Transverse colon (tissue), 4 donors: ENCODE data around the gene SPEF2. TPM values are rescaled to one million over a fixed set of nuclear protein-coding genes. Genes with fewer than 3 reads are reported as not detected.

Experiments
- DNase-seq: peaks from one replicate; pipeline ENCODE4 v3.0.0-alpha.2; 2019
- H3K27ac ChIP-seq, 4 donors: fragments of 200-600 bp; sonication (generic); 2 replicates each; pipeline ENCODE4 v1.5.1; 2016 to 2018; ENCODE audit warnings: inconsistent platforms in 4 of 4
- H3K27me3 ChIP-seq: fragments of 200-600 bp; sonication (generic); 2 replicates; pipeline ENCODE4 v1.5.1; 2017; ENCODE audit warnings: inconsistent platforms
- H3K36me3 ChIP-seq, 4 donors: fragments of 200-600 bp; sonication (generic); 2 replicates each; pipeline ENCODE4 v1.5.1; 2017 to 2019; ENCODE audit warnings: inconsistent platforms in 4 of 4
- H3K4me1 ChIP-seq, 4 donors: fragments of 200-600 bp; sonication (generic); 2 replicates each; pipeline ENCODE4 v1.5.1; 2017 to 2020; ENCODE audit warnings: inconsistent platforms in 4 of 4
- H3K4me3 ChIP-seq, 4 donors: fragments of 200-600 bp; sonication (generic); 1 replicate in 1 of 4; 2 replicates in 3 of 4; pipeline versions ENCODE4 v1.5.1 to v1.6.1; 2017 to 2019; ENCODE audit warnings: inconsistent platforms in 4 of 4
- H3K9me3 ChIP-seq, 2 donors: fragments of 200-600 bp; sonication (generic); 2 replicates each; pipeline ENCODE4 v1.5.1; 2017 to 2019; ENCODE audit warnings: inconsistent platforms in 2 of 2
- EP300 ChIP-seq: sonication (generic); formaldehyde crosslinking; IDR thresholded peaks from one replicate; pipeline ENCODE4 v1.6.1; 2017; ENCODE audit warnings: antibody characterized with exemption, low read depth
- POLR2A ChIP-seq: fragments of 450-650 bp; IDR thresholded peaks from one replicate; pipeline ENCODE4 v1.6.1; 2016; ENCODE audit warnings: antibody characterized with exemption, mild to moderate bottlenecking, moderate library complexity
- POLR2AphosphoS5 ChIP-seq, 3 donors: sonication (generic); formaldehyde crosslinking; IDR thresholded peaks; one replicate each; pipeline ENCODE4 v1.6.1; 2016; ENCODE audit warnings: antibody characterized with exemption in 3 of 3
- WGBS, 2 donors: methylation state at CpG; one replicate each; pipeline ENCODE4 v1.1.5; 2018; ENCODE audit warnings: low coverage in 1 of 2; 5-methylcytosine and 5-hydroxymethylcytosine counted together
- in situ Hi-C, 4 donors: fragments of 200-750 bp; cut with MboI; loops; one replicate each; pipeline versions ENCODE4 v1.15.0 to v1.15.1; 2017; ENCODE audit warnings: low sequenced_read_pairs in 3 of 4, low pct_ligation_motif_present in 1 of 4, low pct_unique_long_range_greater_than_20kb in 1 of 4
- intact Hi-C: fragments of 100-400 bp; cut with DNase I; formaldehyde crosslinking; loops from one replicate; pipeline ENCODE4 v1.15.1; 2023; ENCODE audit warnings: low total_unique reads
- total RNA-seq, 4 donors: library from RNA; depleted of rRNA; stranded (reverse); fragments of >200 nt; gene quantifications; one replicate each; pipeline ENCODE4 v1.1.0, GENCODE V29; 2016
- TF ChIP-seq, protein P1 (sequence below), 5 experiments: fragments of 200-600 bp in 3 of 5; fragments of 450-650 bp in 2 of 5; sonication (generic) in 3 of 5; IDR thresholded peaks; 1 replicate in 2 of 5; 2 replicates in 3 of 5; pipeline ENCODE4 v1.5.1; 2016 to 2017; ENCODE audit warnings: antibody characterized with exemption in 5 of 5, inconsistent platforms in 3 of 5, mild to moderate bottlenecking in 2 of 5, moderate library complexity in 1 of 5

SPEF2 gene
- total RNA-seq, 4 donors from 2014 or later = 2.4 to 9.4 (median 5.1) TPM; not detected in 1

DNA sequence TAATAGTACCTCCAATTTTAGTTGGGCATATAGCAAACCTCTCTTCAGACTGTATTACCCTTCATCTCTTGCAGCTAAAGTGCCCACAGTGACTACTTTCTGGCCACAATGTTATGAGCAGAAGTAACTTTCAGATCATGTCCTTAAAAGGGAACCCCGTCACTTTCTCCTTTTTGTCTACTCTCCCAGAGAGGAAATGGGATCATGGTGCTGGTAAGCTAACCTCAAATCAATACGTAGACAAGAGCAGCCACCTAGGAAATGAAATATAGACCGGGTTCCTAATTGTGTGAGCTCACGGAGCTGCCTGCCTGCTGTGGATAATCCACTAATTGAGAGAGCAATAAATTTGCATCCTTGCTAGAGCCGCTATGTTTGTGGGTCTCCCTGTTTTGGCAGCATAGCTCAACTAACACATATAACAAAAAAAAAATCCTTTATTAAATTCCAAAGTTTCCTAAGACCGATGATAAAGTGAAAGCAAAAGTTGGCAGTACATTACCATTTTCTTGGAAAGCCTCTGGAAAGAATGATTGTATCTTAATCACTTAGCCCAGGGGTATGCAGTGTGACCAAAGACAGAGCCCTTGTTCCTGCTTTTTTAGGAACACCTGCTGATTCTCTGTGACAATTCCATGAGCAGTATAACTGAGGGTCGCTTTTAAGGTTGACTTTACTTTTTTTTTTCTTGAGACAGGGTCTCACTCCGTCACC is 233.5 kb downstream of the SPEF2 start:
- WGBS, 2 donors = 39 to 48% methylated on average over 7 to 8 of the region's 8 CpGs
- no peak for DNase-seq
- Histone ChIP-seq H3K9me3 (no peaks in the 10 kb centered on the region), H3K36me3 (no peaks in the 10 kb centered on the region), H3K4me1 (peaks cover 0 to 10% (median 1%) of the 10 kb centered on the region in 4 donors), H3K27me3 (no peaks in the 10 kb centered on the region), H3K4me3 (no peak overlapping the region), H3K27ac (no peak overlapping the region)
- intact Hi-C loops (no loop called here), in situ Hi-C loops (no loop called here)
- TF ChIP-seq, protein P1, sequence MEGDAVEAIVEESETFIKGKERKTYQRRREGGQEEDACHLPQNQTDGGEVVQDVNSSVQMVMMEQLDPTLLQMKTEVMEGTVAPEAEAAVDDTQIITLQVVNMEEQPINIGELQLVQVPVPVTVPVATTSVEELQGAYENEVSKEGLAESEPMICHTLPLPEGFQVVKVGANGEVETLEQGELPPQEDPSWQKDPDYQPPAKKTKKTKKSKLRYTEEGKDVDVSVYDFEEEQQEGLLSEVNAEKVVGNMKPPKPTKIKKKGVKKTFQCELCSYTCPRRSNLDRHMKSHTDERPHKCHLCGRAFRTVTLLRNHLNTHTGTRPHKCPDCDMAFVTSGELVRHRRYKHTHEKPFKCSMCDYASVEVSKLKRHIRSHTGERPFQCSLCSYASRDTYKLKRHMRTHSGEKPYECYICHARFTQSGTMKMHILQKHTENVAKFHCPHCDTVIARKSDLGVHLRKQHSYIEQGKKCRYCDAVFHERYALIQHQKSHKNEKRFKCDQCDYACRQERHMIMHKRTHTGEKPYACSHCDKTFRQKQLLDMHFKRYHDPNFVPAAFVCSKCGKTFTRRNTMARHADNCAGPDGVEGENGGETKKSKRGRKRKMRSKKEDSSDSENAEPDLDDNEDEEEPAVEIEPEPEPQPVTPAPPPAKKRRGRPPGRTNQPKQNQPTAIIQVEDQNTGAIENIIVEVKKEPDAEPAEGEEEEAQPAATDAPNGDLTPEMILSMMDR (IDR thresholded peaks at IDR 0.05) = no peak
- no peak for TF ChIP-seq POLR2AphosphoS5 (IDR thresholded peaks at IDR 0.05)
- no peak for TF ChIP-seq EP300
- TF ChIP-seq POLR2A = no peak

DNA sequence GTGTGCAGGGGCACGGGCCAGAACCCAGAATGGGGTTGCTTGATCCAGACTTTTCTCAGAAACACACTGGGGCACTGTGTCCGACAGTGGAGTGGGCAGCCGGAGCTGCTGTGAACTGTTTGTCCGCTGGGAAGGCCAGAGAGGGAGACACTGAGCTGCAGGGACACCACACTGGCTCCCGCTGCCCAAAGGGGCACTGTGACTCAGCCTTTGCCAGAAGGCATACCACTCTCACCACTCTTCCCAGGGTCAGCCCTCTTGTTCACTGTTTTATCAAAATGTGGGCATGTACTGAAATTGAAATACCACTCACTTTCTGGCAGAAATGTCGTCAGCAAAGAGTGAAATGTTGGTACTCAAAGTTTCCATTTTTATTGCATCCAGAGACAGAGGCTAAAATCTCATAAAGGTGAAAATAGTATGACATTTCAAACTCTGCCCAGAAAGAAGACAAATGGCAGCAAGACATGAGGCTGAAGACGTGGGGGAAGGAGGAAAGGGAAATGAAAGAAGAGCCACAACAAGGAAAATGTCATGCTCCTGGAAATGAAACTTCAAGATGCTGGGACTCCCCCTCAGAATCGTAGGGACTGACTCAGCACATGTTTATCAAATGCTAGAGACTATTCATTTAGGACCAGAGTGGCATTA is 234.5 kb downstream of the SPEF2 start:
- no peak for DNase-seq
- TF ChIP-seq POLR2A = no peak
- TF ChIP-seq, protein P1 (IDR thresholded peaks at IDR 0.05) = no peak
- TF ChIP-seq POLR2AphosphoS5 (IDR thresholded peaks at IDR 0.05) = no peak
- TF ChIP-seq EP300 = no peak

DNA sequence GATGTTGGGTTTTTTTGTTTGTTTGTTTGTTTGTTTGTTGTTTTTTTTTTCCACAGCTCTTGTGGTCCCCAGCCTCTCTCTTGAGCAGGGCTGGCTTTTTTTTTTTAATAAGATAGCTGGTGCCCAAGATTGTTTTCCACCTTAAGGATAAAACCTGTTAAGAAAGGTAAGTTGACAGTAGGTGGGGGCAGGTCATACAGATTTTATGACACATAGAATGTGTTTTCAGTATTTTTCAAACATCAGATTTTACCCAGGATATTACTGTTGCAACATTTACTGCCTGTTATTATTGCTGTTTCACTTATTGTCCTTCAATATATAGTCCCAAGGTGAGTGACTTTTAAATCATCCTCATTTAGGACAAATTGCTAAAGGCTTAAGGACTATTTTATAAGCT is 235.1 kb downstream of the SPEF2 start:
- in situ Hi-C loops (no loop called here), intact Hi-C loops (no loop called here)
- Histone ChIP-seq H3K27ac (peak overlapping the region in 2 of 4 donors; percentile 3 to 6), H3K9me3 (no peaks in the 10 kb centered on the region), H3K27me3 (no peaks in the 10 kb centered on the region), H3K4me3 (no peak overlapping the region), H3K36me3 (no peaks in the 10 kb centered on the region), H3K4me1 (peaks cover 0 to 10% (median 1%) of the 10 kb centered on the region in 4 donors)
- DNase-seq = no peak
- no peak for TF ChIP-seq POLR2AphosphoS5 (IDR thresholded peaks at IDR 0.05)
- TF ChIP-seq, protein P1 (IDR thresholded peaks at IDR 0.05) = no peak
- TF ChIP-seq POLR2A = no peak
- TF ChIP-seq EP300 = no peak

More for the DNA sequence above, 234.5 kb downstream of the SPEF2 start:
- intact Hi-C loops = no loop called here
- Histone ChIP-seq H3K4me3 (no peak overlapping the region), H3K27ac (peak overlapping the region in 2 of 4 donors; percentile 3 to 9), H3K4me1 (peaks cover 0 to 10% (median 1%) of the 10 kb centered on the region in 4 donors), H3K9me3 (no peaks in the 10 kb centered on the region), H3K36me3 (no peaks in the 10 kb centered on the region), H3K27me3 (no peaks in the 10 kb centered on the region)
- in situ Hi-C loops = no loop called here
- 66 to 68% methylated on average over 5 to 8 of the region's 8 CpGs for WGBS, 2 donors

DNA sequence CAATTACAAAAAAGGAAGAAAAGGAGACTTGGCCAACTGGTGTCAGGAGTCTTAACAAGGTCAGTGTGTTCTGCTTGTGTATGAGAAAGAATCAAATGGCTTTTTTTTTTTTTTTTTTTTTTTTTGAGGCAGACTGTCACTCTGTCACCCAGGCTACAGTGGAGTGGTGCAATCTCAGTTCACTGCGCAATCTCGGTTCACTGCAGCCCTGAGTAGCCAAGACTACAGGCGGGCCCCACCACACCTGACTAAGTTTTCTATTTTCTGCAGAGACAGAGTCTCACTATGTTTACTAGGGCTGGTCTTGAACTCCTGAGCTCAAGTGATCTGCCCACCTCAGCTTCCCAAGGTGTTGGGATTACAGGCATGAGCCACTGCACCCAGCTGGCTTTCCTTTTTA is 236.0 kb downstream of the SPEF2 start:
- Histone ChIP-seq H3K9me3 (no peaks in the 10 kb centered on the region), H3K36me3 (no peaks in the 10 kb centered on the region), H3K27me3 (no peaks in the 10 kb centered on the region), H3K4me1 (peaks cover 0 to 10% (median 1%) of the 10 kb centered on the region in 4 donors), H3K4me3 (no peak overlapping the region), H3K27ac (peak overlapping the region; percentile 19 to 65 (median 39))
- in situ Hi-C loops (no loop called here), intact Hi-C loops (no loop called here)
- TF ChIP-seq POLR2AphosphoS5 (IDR thresholded peaks at IDR 0.05) = peak in 1 of 3 donors; percentile 19
- TF ChIP-seq, protein P1 (IDR thresholded peaks at IDR 0.05) = no peak
- 60 to 70% methylated on average over 3 of the region's 3 CpGs for WGBS, 2 donors
- DNase-seq = peak; percentile 22
